Peyer's patch (tissue), 4 donors: Measurements from ENCODE around the gene FRMD5.
"Not testable (repeated sequence)": the region's sequence is repeated elsewhere in the genome, so short reads cannot be mapped to it uniquely, and the experiment has no call there.

Source experiments
- CTCF ChIP-seq, 6 experiments: fragments of 450-650 bp in 4 of 6; fragments of 200-600 bp in 2 of 6; sonication (generic) in 1 of 6; IDR thresholded peaks; one replicate each; pipeline ENCODE4 v1.5.1; 2017 to 2019; ENCODE audit warnings: antibody characterized with exemption in 6 of 6, mild to moderate bottlenecking in 3 of 6, moderate library complexity in 1 of 6
- POLR2A ChIP-seq, 2 donors: fragments of 450-650 bp; IDR thresholded peaks; one replicate each; pipeline ENCODE4 v1.5.1; 2017; ENCODE audit warnings: antibody characterized with exemption in 2 of 2, mild to moderate bottlenecking in 2 of 2, moderate library complexity in 2 of 2

- TF ChIP-seq CTCF, POLR2A (IDR thresholded peaks at IDR 0.05): not testable (repeated sequence)
Measured at GRCh38 chr15:44227001-44227400, 31.9 kb upstream of the FRMD5 start.
